ENCODE measurements around the gene NKD1. TPM values are rescaled to one million over a fixed set of nuclear protein-coding genes. Genes with fewer than 3 reads are reported as not detected.

Gene NKD1
- total RNA-seq, 1 donor from 2014 or later, result 0.16 TPM

DNA sequence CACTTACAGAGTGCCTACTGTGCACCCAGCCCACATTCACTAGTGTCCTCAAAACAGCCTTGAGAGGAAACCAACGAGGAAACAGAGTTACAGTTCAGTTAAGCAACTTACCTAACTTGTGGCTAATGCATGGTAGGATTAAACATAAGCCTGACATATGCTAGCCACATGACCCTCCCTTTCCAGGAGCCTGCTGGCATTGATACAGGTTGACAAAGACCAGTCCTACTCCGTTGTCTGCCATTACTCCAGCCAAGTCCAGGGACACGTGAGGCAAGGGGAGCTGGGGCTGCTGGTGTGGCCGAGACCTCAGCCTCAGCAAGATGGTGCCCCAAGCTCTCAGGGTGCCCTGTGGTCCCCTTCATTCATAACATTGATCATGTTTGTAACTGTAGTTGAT is 95.0 kb downstream of the NKD1 start:
- ATAC-seq (ENCODE audit: poor library complexity) (no peak), DNase-seq (no peak)
- intact Hi-C loops (cut with DNase I), result no loop called here

DNA sequence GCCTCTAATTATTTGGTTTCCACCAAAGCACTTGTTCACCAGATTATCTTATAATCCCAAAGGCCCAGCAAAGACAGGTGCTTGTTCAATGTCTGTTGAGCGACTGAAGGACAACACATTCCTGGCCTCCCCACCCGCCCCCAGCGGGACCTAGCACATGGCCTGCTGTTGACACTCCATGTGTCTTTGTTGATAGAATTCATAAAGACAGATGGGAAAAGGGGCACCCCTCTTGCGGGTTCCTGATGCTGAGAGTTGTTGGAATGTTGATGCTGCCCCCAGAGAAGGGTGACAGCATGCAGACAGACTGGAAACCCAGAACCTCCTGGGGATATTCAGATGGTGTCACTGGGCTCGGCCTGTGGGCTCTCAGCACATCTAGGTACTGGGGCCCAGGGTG is 96.0 kb downstream of the NKD1 start:
- DNase-seq, result no peak
- no peak for ATAC-seq (ENCODE audit: poor library complexity)
- intact Hi-C loops (cut with DNase I), result no loop called here

DNA sequence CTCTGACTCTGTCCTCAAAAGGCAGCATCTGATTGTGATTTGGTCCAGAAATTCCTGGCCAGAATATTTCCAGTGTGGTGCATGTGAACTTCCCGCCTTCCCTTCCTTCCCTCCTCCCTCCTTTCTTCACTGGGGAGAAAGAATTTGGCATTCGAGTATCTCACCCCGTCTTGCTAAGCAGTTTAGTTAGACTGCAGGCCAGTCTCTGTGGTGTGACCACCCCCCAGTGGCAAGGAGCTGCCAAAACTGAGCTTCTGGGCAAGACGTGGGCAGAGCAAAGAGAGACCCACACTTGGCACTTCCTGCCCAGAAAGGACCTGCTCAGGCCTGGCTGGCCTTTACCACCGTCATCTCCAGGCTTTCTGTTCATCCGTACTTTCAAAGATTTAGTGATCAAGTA is 96.5 kb downstream of the NKD1 start:
- DNase-seq (no peak), ATAC-seq (ENCODE audit: poor library complexity) (peak; percentile 60)
- intact Hi-C loops (cut with DNase I), result no loop called here

DNA sequence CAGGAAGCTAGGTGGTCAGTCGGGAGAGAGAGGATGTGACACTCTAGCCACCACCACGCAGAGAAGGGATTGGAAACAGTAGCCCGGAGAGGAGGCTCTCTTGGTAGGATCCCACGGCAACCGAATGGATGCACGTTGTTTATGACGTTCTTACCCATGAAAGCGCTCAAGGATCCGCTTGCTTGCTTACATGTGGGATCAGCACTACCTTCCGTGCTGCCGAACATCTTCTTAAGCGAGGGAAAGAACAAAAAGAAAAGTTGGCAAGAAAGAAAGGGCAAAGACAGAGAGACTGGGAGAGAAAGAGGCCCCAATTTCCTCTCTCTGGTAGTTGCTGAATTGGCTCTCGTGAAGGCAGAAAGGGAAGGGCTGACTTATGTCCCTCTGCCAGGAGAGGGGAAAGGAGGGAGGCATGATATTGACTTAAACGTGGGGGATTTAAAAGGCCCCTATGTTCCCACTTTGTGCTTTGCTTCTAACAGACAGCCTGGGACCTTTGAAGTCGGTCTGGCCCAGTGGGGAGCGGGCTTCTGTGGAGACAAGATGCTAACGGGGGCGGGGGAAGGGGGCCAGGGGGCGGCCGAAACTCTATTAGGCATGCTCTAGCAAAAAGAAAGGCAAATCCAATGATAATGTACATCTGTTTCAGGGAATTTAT is 97.5 kb downstream of the NKD1 start:
- intact Hi-C loops (cut with DNase I), result no loop called here
- DNase-seq (no peak), ATAC-seq (ENCODE audit: poor library complexity) (no peak)

DNA sequence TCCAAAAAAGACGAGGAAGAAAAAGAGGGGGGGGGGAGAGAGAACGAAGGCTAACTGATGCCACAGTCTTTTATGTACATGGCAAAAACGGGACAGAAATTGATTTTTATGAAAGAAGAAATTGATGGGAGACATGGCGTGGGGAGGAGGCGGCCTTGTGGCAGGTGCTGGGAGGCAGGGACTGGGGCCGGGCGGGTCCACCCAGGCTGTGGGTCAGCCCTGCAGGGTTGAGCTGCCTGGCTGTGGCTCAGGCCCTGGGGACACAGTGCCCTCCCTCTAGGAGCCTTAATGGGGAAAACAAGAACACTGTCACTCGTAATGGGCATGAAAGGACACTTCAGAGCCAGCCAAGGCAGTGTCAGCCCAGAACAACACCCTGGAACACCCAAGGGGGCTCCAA is 98.1 kb downstream of the NKD1 start:
- DNase-seq (no peak), ATAC-seq (ENCODE audit: poor library complexity) (no peak)

DNA sequence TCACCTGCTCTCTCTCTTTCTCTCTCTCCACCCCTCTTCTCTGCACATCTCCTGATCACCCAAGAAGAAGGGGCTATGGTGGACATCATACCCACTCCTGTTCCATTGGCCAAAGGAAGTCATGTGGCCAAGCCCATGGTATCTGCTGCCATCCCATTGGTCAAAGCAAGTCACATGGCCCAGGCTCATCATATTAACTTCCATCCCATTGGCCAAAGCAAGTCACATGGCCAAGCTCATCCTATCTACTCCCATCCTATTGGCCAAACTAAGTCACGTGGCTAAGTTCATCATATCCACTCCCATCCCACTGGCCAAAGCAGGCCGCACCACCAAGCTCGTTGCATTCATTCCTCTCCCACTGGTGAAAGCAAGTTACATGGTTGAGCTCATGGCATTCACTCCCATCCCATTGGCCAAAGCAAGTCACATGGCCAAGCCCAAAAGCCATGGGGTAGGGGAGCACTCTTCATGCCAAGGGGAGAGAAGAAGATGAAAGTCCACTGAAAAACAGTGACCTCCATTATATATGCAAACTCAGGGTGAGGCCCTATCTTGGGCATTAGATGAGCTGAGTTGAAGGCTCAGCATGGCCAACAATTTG is 103.7 kb downstream of the NKD1 start:
- intact Hi-C loops (cut with DNase I), result no loop called here
- DNase-seq (no peak), ATAC-seq (ENCODE audit: poor library complexity) (no peak)

More for the DNA sequence above, 98.1 kb downstream of the NKD1 start:
- intact Hi-C loops (cut with DNase I), result no loop called here

DNA sequence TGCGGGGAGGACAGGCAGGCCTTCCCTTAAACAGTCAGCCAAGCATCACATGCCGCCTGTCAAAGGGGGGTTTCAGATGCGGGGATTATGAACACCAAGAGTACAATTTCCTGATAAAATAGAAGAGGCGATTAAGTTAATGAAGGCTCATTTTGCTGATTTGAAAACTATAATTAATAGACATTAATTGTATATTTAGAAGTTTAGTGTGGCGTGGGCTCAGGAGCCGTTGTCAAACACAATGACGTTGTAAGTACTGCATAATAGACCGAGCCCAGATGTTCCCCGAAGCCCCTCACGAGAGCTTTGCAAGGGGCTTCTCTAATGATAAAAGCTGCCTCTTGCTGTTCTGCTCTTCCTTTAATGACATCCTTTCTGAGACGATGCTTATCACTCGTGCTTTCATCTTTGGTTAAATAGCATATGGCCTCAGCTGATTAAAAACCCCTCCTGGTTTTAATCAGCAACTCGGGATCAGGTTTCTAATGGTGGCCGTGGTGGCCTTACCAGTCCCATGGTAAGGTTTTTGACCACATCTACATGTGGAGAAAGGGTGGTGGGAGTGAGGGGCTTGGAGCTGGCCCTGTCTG is 104.7 kb downstream of the NKD1 start:
- ATAC-seq (ENCODE audit: poor library complexity), result no peak
- no peak for DNase-seq
- intact Hi-C loops (cut with DNase I), result no loop called here

DNA sequence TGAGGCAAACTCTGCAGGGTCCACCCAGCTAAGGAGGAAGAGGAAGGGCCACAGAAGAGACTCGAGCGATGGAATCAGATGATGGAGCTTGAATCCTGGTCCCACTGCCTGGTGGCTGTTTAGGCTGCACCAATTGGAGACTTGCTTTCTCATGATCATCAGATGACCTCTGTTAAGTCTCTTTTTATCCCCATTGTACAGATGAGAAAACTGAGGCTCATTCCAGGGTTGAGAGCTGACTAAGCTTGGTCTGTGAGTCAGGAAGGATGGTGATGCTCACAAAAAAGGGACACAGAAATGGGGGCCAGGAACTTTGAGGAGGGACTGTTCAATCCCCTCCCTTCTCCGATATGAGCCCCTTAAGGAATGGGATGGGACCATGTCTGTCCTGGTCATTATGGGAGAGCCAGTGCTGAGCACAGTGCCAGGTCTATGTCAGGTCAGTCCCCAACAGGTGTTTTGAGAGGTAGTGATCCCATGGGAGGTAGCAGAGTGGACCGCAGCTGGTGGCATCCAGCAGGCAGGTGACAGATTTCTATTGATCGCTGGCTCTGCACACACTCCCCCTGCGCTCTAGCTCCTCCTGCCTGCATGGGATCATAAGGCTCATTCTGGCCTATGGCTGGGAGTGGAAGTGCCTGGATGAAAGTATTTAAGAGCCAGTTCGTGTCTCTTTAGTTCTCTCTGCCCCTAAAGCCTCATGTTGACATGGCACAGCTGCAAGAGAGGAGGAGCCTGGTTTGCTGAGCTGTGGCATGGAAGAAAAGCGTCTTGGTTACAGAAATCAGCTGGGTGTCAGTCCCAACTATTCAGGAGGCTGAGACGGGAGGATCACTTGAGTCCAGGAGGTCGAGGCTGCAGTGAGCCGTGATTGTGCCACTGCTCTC is 105.7 kb downstream of the NKD1 start:
- DNase-seq, result no peak

DNA sequence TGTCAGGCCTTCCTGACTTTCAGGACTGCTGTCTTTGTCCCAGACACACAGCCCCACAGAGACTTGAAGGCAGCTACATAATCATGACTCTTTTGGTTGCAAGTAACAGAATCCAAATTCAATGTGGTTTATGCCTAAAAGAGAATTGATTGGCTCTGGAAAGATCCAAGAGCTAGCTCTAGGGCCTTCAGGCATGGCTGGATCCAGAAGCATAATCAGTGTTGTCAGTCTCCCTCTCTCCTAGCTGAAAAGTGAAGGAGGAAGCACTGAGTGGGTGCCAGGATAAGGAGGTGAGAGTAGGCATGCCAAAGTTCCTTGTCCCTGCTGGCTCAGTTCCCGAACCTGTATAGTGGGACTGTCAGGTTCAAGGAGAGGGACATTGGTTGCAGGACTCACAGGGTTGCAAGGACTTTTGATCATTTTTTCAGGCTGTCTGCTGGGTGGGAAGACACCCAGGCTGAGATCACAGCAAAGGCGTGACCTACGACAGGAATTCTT is 107.4 kb downstream of the NKD1 start:
- DNase-seq (no peak), ATAC-seq (ENCODE audit: poor library complexity) (no peak)
- intact Hi-C loops (cut with DNase I), result no loop called here

More for the DNA sequence above, 105.7 kb downstream of the NKD1 start:
- no peak for ATAC-seq (ENCODE audit: poor library complexity)
- intact Hi-C loops (cut with DNase I), result no loop called here

DNA sequence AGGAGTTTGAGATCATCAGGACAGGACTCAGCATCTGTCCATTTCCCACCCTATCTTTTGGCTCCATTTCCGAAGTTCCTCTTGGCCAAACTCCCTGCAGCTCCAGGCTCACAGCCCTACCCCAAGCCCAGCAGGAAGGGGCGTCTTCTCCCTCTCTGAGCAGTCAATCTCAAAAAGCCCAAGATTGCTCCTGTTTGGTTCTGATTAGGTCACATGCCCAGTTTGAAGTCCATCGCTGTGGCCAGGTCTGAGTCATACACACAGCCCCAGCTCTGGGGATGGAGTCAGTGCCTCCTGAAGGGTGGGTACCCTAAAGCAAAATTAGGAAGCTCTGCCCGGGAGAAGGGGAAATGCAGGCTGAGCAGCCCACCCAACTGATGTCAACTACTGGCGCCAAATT is 109.0 kb downstream of the NKD1 start:
- no peak for DNase-seq
- ATAC-seq (ENCODE audit: poor library complexity), result no peak
- intact Hi-C loops (cut with DNase I), result no loop called here

DNA sequence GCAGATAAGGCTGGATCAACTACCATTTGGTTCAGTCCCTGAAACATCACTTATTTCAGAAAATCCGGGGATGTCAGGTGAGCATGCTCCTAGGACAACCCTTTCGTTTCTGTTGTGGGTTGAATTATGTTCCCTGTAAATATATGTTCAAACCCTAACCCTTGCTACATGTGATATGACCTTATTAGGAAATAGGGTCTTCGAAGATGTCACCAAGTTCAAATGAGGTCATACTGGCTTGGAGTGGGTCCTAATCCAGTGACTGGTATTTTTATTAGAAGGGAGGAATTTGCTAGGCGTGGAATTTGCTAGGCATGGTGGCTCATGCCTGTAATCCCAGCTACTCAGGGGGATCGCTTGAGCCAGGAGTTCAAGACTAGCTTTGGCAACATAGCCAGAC is 111.6 kb downstream of the NKD1 start:
- no peak for ATAC-seq (ENCODE audit: poor library complexity)
- DNase-seq, result no peak
- intact Hi-C loops (cut with DNase I), result loop anchor here (10.0 kb wide), 1 partner anchor 285 kb away; no protein-coding TSS in a partner anchor

DNA sequence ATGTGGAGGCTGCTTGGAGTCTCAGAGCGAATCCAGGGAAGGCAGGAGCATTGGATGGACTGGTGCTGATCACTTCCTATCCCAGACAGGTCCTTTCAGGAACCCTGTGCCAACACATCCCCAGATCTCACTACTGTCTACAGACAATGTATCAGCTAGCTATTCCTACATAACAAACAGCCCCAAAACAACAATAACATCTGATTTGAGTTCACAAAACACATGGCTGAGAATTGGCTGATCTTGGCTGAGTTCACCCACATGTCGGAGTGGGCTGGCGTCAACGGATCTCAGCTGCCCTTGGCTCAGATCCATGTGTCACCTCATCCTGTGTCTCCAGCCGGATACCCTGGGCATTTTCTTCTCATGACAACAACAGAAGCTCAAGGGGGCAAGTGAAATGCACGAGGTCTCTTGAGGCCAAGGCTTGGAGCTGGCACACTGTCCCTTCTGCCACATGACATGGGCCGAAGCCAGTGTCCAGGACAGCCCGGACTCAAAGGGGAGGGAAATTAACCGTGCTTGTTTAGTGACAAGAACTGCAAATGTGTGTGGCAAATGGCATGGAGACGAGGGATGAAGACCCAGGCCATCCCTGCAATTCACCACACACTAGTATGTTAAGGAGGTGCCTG is 114.2 kb downstream of the NKD1 start:
- no peak for ATAC-seq (ENCODE audit: poor library complexity)
- DNase-seq, result no peak
- intact Hi-C loops (cut with DNase I), result loop anchor here (10.0 kb wide), 1 partner anchor 288 kb away; no protein-coding TSS in a partner anchor

DNA sequence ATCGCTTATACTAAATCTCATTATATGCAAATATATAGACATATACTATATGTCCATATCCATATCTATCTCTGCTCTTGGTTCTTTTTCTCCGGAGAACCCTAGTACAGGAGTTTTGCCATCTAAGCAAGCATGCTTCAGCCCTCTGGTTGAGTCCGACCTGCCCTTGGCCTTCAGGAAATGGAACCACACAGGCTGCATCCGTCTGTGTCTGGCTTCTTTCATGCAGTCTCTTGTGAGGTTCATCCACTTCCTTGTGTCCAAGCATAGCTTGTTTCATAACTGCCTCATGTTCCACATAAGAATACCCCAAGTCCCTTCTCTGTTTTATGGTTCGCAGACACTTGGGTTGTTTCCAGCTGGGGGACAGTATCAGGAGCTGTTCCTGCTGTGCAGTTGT is 116.1 kb downstream of the NKD1 start:
- intact Hi-C loops (cut with DNase I), result loop anchor here (10.0 kb wide), 1 partner anchor 289 kb away; no protein-coding TSS in a partner anchor
- ATAC-seq (ENCODE audit: poor library complexity), result no peak
- no peak for DNase-seq

DNA sequence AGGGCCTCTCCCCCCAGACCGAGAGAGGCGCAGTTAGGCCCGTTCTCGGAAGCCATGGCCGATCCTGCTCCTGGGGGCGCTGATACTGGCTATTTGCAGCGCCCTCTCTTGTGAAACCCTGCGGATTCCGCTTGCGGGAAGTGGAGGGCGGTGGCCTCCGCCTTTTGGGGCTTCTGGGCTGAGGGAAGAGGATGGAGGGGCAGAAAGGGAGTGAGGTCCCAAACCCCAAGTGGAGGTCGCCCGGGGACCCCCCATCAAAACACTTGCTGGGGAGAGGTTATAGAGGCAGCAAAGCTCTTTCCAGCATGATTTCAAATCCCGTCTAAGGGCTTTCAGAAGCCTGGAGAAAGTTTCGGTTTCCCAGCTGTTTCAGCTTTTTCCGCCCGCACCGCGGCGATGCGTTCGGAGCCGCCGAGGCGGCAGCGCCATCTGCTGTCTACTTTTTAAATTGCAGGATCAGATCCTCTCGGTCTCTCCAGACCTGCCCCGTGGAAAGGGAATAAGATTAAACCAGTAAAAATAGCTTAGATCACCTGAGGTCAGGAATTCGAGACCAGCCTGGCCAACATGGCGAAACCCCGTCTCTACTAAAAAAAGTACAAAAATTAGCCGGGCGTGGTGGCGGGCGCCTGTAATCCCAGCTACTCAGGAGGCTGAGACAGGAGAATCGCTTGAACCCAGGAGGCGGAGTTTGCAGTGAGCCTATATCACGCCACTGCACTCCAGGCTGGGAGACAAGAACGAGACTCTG is 117.1 kb downstream of the NKD1 start:
- ATAC-seq (ENCODE audit: poor library complexity) (peak; percentile 94), DNase-seq (peak; percentile 86)
- intact Hi-C loops (cut with DNase I), result loop anchor here (10.0 kb wide), 1 partner anchor 291 kb away; no protein-coding TSS in a partner anchor

DNA sequence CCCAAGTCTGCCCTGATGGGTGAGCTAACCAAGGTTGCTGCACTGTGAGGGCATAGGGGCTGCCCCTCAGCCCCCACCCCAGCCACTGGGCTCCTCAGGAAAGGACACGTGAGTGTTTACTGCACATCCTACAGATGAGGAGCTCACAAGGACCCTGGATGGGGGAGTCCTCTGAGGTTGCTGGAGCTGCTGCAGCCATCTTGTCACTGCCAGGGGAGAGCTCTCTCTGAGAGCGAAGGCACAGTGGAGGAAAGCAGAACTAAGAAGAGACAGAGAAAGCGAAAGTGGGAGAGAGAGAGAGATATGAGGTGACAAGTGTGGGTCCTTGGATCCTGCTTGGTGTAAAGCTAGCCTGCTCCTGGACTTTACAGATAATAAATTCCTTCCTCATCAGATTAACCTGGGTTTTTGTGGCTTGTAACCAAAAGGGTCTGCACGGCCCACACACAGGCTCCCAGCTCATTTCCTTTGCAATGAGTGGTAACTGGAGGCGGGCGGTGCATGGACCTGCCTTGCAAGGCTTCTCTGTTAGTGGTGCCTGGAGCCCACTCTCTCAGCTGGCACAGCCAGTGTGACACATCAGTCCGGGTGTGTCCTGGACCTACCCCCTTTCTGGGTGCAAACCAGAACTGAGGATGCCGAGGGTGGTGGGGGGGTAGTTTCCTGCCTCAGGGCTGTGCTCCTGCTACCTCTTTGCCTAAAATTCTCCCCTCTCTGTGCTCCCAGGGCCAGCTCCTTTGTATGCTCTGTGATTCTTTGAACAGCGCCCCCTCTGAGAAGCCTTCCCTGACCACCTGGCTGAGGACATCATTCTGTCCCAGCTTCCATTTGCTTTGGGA is 118.7 kb downstream of the NKD1 start:
- intact Hi-C loops (cut with DNase I), result loop anchor here (10.0 kb wide), 1 partner anchor 292 kb away; no protein-coding TSS in a partner anchor
- ATAC-seq (ENCODE audit: poor library complexity) (no peak), DNase-seq (no peak)

DNA sequence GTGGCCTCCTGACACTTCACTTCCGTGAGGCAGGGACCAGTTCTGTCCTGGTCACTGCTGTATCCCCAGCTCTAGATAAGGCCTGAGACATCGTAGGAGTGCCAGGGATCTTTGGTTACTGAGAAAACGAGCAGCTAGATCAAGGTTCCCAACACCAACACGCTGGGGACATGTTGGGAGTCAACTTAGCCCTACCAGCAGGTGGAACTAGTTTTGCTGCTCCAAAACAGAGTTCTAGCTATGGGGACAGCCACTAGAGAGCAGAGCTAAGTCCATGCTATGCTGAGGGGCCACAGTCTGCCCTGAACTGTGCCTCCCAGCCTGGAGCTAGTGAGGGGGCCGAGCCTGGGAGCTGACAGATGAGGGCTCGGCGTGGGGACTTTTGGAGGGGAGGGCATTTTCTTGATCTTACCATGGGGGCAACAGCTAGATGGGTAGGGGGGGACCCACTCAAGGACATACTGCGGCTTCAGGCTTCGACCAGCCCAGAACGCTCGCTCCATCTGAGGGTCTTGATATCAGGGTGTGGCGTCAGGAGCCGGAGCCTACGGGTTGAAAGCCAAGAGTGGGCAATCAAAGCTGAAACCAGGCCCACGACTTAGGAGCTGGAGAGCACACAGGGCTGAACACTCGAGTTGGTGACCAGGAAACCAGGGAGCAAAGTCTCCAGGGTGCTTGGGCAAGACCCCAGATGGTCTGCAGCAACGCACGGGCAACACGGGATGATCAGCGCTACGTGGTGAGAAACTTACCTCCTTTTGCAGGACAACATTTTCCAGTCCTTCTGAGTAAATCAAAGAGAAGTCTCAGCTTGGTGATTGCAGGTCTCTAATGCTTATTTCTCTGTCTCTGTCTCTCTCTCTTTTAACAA is 119.5 kb downstream of the NKD1 start:
- intact Hi-C loops (cut with DNase I), result loop anchor here (10.0 kb wide), 1 partner anchor 293 kb away; no protein-coding TSS in a partner anchor
- ATAC-seq (ENCODE audit: poor library complexity) (no peak), DNase-seq (no peak)

All from Right ventricle myocardium superior (tissue), 1 donor.